ENCODE data around the gene C9orf153.

The C9orf153 gene

GRCh38 chr9:86263876-86264275, 4.4 kb upstream of the C9orf153 start:
- ChIA-PET CTCF (interaction anchor here (0.6 kb wide), 2 partner anchors 22 to 23 kb away, joined by 7 to 8 read pairs; no protein-coding TSS in a partner anchor), POLR2A (no interaction called here)
- TF ChIP-seq ELF4 (IDR thresholded peaks at IDR 0.05): no peak
- TF ChIP-seq, protein P1, sequence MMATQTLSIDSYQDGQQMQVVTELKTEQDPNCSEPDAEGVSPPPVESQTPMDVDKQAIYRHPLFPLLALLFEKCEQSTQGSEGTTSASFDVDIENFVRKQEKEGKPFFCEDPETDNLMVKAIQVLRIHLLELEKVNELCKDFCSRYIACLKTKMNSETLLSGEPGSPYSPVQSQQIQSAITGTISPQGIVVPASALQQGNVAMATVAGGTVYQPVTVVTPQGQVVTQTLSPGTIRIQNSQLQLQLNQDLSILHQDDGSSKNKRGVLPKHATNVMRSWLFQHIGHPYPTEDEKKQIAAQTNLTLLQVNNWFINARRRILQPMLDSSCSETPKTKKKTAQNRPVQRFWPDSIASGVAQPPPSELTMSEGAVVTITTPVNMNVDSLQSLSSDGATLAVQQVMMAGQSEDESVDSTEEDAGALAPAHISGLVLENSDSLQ (IDR thresholded peaks at IDR 0.05): no peak
- no peak for TF ChIP-seq FOXA1 (IDR thresholded peaks at IDR 0.05)
- TF ChIP-seq LEF1 (IDR thresholded peaks at IDR 0.05; ENCODE audit: borderline replicate concordance): no peak
- TF ChIP-seq SUZ12 (IDR thresholded peaks at IDR 0.05): no peak
- TF ChIP-seq HDGF (IDR thresholded peaks at IDR 0.05; ENCODE audit: borderline replicate concordance): no peak
- no peak for TF ChIP-seq ZNF384 (IDR thresholded peaks at IDR 0.05)
- TF ChIP-seq BHLHE40 (IDR thresholded peaks at IDR 0.05; ENCODE audit: borderline replicate concordance): no peak
- TF ChIP-seq L3MBTL2 (conservative IDR thresholded peaks at IDR 0.05): no peak
- no peak for TF ChIP-seq TARDBP (IDR thresholded peaks at IDR 0.05)
- TF ChIP-seq FOXM1 (IDR thresholded peaks at IDR 0.05; ENCODE audit: borderline replicate concordance): no peak
- TF ChIP-seq ARNT (IDR thresholded peaks at IDR 0.05): no peak
- no peak for TF ChIP-seq CTBP1 (IDR thresholded peaks at IDR 0.05; ENCODE audit: borderline replicate concordance)
- TF ChIP-seq SP1 (IDR thresholded peaks at IDR 0.05): no peak
- TF ChIP-seq FOXK2 (IDR thresholded peaks at IDR 0.05): no peak
- TF ChIP-seq NFRKB (IDR thresholded peaks at IDR 0.05): no peak
- DNase-seq (ENCODE audit: extremely low spot score): no peak

DNA sequence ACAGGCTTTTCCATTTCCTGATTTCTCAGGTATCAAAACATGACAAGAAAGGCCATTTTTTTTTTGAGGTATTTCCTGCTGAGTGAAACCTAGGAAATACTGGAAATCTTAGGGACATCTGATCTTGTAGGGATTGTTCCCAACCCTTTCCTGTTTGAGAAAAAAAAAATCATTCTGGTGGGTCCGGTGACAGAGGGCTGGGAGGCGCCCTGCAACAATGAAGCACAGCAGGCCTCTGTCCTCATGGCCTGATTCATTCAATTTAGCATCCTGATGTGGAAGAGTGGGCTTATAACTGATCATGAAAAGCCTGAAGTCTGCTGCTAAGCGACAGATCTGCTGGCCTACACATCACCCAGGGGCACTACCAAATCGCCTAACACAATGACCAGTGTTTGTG, 3.0 kb upstream of the C9orf153 start:
- CTCF ChIA-PET: no interaction called here

GRCh38 chr9:86257391-86257790, 2.1 kb downstream of the C9orf153 start:
- CTCF ChIA-PET: no interaction called here
- DNase-seq (ENCODE audit: extremely low spot score): no peak
- POLR2A ChIA-PET: no interaction called here
- TF ChIP-seq CTBP1 (IDR thresholded peaks at IDR 0.05; ENCODE audit: borderline replicate concordance): no peak
- TF ChIP-seq, protein P1 (IDR thresholded peaks at IDR 0.05): 0 out of 2 replicates have a peak, but pooled peaks have one; percentile 24

More for the DNA sequence above, 3.0 kb upstream of the C9orf153 start:
- TF ChIP-seq HDGF (IDR thresholded peaks at IDR 0.05; ENCODE audit: borderline replicate concordance) (no peak), FOXM1 (IDR thresholded peaks at IDR 0.05; ENCODE audit: borderline replicate concordance) (no peak), NFRKB (IDR thresholded peaks at IDR 0.05) (no peak), SP1 (IDR thresholded peaks at IDR 0.05) (no peak), L3MBTL2 (conservative IDR thresholded peaks at IDR 0.05) (no peak), SUZ12 (IDR thresholded peaks at IDR 0.05) (no peak), ZNF384 (IDR thresholded peaks at IDR 0.05) (no peak), BHLHE40 (IDR thresholded peaks at IDR 0.05; ENCODE audit: borderline replicate concordance) (no peak), CTBP1 (IDR thresholded peaks at IDR 0.05; ENCODE audit: borderline replicate concordance) (no peak), FOXK2 (IDR thresholded peaks at IDR 0.05) (no peak), LEF1 (IDR thresholded peaks at IDR 0.05; ENCODE audit: borderline replicate concordance) (no peak), ELF4 (IDR thresholded peaks at IDR 0.05) (no peak), FOXA1 (IDR thresholded peaks at IDR 0.05) (no peak), TARDBP (IDR thresholded peaks at IDR 0.05) (no peak), ARNT (IDR thresholded peaks at IDR 0.05) (no peak)
- TF ChIP-seq, protein P1 (IDR thresholded peaks at IDR 0.05): no peak
- POLR2A ChIA-PET: interaction anchor here (0.5 kb wide), 1 partner anchor 20 kb away, joined by 3 read pairs; the partner anchor contains the start of gene ISCA1
- no peak for DNase-seq (ENCODE audit: extremely low spot score)

GRCh38 chr9:86256653-86257052, 2.8 kb downstream of the C9orf153 start:
- CTCF ChIA-PET: no interaction called here

GRCh38 chr9:86253577-86253976, 5.9 kb downstream of the C9orf153 start:
- CTCF ChIA-PET: no interaction called here
- TF ChIP-seq L3MBTL2 (conservative IDR thresholded peaks at IDR 0.05): no peak
- TF ChIP-seq CTBP1 (IDR thresholded peaks at IDR 0.05; ENCODE audit: borderline replicate concordance): no peak
- no peak for TF ChIP-seq FOXA1 (IDR thresholded peaks at IDR 0.05)
- no peak for TF ChIP-seq NFRKB (IDR thresholded peaks at IDR 0.05)
- no peak for TF ChIP-seq BHLHE40 (IDR thresholded peaks at IDR 0.05; ENCODE audit: borderline replicate concordance)
- TF ChIP-seq, protein P1 (IDR thresholded peaks at IDR 0.05): no peak

More at GRCh38 chr9:86256653-86257052, 2.8 kb downstream of the C9orf153 start:
- DNase-seq (ENCODE audit: extremely low spot score): no peak
- POLR2A ChIA-PET: no interaction called here
- TF ChIP-seq SP1 (IDR thresholded peaks at IDR 0.05): no peak
- no peak for TF ChIP-seq ARNT (IDR thresholded peaks at IDR 0.05)
- no peak for TF ChIP-seq BHLHE40 (IDR thresholded peaks at IDR 0.05; ENCODE audit: borderline replicate concordance)
- TF ChIP-seq SUZ12 (IDR thresholded peaks at IDR 0.05): no peak
- no peak for TF ChIP-seq FOXM1 (IDR thresholded peaks at IDR 0.05; ENCODE audit: borderline replicate concordance)
- TF ChIP-seq L3MBTL2 (conservative IDR thresholded peaks at IDR 0.05): no peak
- no peak for TF ChIP-seq HDGF (IDR thresholded peaks at IDR 0.05; ENCODE audit: borderline replicate concordance)
- no peak for TF ChIP-seq ZNF384 (IDR thresholded peaks at IDR 0.05)
- no peak for TF ChIP-seq CTBP1 (IDR thresholded peaks at IDR 0.05; ENCODE audit: borderline replicate concordance)
- TF ChIP-seq LEF1 (IDR thresholded peaks at IDR 0.05; ENCODE audit: borderline replicate concordance): no peak
- TF ChIP-seq FOXK2 (IDR thresholded peaks at IDR 0.05): no peak

DNA sequence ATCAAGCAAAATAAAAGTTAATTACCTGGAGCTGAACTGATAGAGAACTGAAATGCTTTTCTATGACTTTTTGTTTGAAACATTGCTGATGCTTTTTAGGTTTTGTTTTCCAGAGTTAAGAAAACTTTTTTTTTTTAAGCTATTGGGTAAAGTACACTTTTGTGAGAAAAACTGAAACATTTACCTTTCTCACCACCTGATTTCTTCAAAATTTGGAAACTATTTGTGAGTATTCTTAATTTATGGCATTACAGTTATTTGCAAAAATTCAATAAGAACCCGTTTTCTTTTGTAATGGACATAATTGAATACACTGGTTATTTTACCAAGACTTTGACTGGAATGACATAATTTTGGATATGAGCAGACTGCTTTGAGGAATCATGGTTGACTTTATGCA, 6.6 kb downstream of the C9orf153 start:
- ChIA-PET CTCF (no interaction called here), POLR2A (no interaction called here)
- no peak for DNase-seq (ENCODE audit: extremely low spot score)
- no peak for TF ChIP-seq FOXA1 (IDR thresholded peaks at IDR 0.05)

More at GRCh38 chr9:86253577-86253976, 5.9 kb downstream of the C9orf153 start:
- no peak for DNase-seq (ENCODE audit: extremely low spot score)
- POLR2A ChIA-PET: no interaction called here
